ENCODE results near the gene ALOX5. TPM values are rescaled to one million over a fixed set of nuclear protein-coding genes. Genes with fewer than 3 reads are reported as not detected.
"Not testable (repeated sequence)": the region's sequence is repeated elsewhere in the genome, so short reads cannot be mapped to it uniquely, and the experiment has no call there.

The ALOX5 gene
- polyA plus RNA-seq, 4 donors, result 7.4 to 20.9 (median 13.8) TPM

DNA sequence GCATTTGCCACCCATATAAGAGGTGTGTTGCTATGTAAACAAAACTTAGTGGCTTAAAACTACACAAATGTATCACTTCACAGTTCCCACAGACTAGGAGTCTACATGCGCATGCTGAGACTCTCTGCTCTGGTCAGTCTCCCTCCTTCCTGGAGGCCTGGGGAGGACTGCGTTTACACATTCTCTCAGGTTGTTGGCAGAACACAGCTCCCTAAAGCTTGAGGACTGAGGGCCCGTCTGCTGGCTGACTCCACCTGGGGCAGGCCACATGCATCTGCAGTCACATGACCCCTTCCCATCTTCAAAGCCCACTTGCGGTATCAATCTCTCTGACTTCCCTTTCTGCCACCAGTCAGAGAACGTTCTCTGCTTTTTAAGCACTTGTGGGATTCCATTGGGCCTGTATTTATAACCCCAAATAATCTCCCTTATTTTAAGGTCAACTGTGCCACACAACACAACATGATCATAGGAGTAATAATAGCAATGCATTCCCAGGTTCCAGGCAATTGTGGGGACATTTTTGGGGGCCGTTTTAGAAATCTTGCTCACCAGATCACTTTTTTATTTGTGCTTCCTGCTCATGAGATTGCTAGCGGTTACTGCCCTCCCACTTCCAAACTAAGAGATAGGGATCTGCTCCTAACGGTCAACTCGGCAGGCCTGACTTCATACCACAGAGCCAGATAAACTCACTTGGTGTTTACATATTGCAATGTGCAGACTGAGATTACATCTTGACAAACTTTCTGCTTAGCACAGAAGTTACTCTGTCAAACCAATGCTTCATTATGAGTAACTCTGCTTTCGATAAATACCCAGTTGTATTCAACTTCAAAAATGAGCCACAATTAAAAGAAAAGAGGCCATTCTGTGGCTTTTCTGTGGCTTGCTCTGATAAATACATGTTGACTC, 96.3 kb downstream of the ALOX5 start:
- Histone ChIP-seq H3K9me3 (ENCODE audit: control insufficient read depth in 2 of 2, insufficient read depth in 1 of 2, low read depth in 1 of 2, low read length in 1 of 2) (peaks cover 0 to 4% of the 10 kb centered on the region in 2 donors), H3K27ac (ENCODE audit: low read depth in 1 of 3, low read length in 2 of 3) (peak overlapping the region in 1 of 3 donors; percentile 21), H3K36me3 (ENCODE audit: control insufficient read depth in 3 of 3, insufficient read depth in 2 of 3, low read depth in 1 of 3, low read length in 3 of 3) (peaks cover 0 to 9% (median 0%) of the 10 kb centered on the region in 3 donors), H3K4me3 (ENCODE audit: low read depth in 1 of 3, low read length in 3 of 3) (no peak overlapping the region), H3K27me3 (ENCODE audit: control insufficient read depth in 3 of 3, insufficient read depth in 3 of 3, low read length in 3 of 3) (no peaks in the 10 kb centered on the region), H3K4me1 (ENCODE audit: control insufficient read depth in 3 of 3, insufficient read depth in 2 of 3, low read depth in 1 of 3, low read length in 2 of 3) (peaks cover 0 to 11% (median 4%) of the 10 kb centered on the region in 3 donors)
- FAIRE-seq (no peak), DNase-seq (no peak)
- WGBS, 3 donors, result 44 to 66% (median 59%) methylated on average over 10 of the region's 10 CpGs

DNA sequence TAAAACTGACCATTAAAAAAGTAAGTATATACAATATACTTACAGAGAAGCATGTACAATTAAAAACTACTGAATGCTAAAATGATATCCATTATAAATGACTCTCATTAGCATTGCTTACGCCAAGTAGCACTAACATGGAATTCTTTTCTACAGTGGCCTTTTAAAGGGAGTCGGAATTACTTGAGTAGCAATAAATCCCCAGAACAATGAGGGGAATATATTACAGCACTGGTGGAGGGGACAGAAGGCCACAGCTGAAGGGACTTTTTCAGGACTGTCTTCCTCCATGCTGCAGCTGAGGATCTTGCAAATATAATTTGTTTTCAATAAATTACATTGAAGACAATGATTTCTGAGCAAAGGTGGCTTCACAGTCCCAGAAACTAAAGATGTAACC, 97.0 kb downstream of the ALOX5 start:
- H3K4me3 ChIP-seq (ENCODE audit: low read depth in 1 of 3, low read length in 3 of 3), result no peak overlapping the region
- peaks cover 0 to 10% of the 10 kb centered on the region in 2 donors for H3K9me3 ChIP-seq (ENCODE audit: control insufficient read depth in 2 of 2, insufficient read depth in 1 of 2, low read depth in 1 of 2, low read length in 1 of 2)
- FAIRE-seq (no peak), DNase-seq (no peak)
- H3K36me3 ChIP-seq (ENCODE audit: control insufficient read depth in 3 of 3, insufficient read depth in 2 of 3, low read depth in 1 of 3, low read length in 3 of 3), result peaks cover 0 to 10% (median 0%) of the 10 kb centered on the region in 3 donors
- H3K27ac ChIP-seq (ENCODE audit: low read depth in 1 of 3, low read length in 2 of 3), result no peak overlapping the region
- H3K4me1 ChIP-seq (ENCODE audit: control insufficient read depth in 3 of 3, insufficient read depth in 2 of 3, low read depth in 1 of 3, low read length in 2 of 3), result peaks cover 0 to 11% (median 4%) of the 10 kb centered on the region in 3 donors
- WGBS, 3 donors, result 75 to 92% (median 86%) methylated on average over 2 of the region's 2 CpGs
- no peaks in the 10 kb centered on the region for H3K27me3 ChIP-seq (ENCODE audit: control insufficient read depth in 3 of 3, insufficient read depth in 3 of 3, low read length in 3 of 3)

DNA sequence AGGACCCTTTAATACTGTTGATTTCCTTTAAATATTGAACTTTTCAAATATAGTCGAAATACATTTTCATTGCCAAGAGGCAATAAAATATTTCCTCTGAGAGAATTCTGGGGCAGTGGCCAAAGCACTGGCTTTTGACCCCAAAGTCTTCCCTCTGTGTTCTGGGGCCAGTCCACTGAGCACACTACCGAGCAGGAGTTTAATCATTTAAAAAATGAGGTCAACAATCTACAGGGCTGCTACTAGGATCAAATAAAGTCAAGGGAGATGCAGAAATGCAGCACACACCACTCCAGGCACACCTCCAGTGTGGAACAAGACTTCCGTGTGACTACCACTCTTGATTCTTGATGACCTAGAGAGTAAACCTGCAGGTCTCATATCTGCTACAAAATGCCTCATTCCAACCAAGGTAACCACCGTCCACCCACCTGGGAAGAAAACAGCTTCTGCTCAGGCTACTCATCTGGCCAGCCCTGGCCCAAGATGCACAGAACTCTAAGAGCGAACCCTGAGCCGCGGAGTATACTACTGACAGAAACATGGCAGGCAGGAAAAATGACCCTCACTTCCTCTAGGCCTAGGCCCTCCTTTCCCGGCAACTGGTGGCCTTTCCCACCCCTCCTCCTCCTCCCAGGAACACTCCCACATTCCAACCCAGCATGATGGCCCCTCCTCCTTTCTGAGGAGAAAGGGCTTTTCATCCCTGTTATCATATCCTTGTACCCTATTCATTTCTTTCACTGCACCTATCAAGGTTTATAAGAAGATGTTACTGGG, 97.7 kb downstream of the ALOX5 start:
- FAIRE-seq, result no peak
- H3K27ac ChIP-seq (ENCODE audit: low read depth in 1 of 3, low read length in 2 of 3), result no peak overlapping the region
- H3K4me1 ChIP-seq (ENCODE audit: control insufficient read depth in 3 of 3, insufficient read depth in 2 of 3, low read depth in 1 of 3, low read length in 2 of 3), result peaks cover 0 to 11% (median 4%) of the 10 kb centered on the region in 3 donors
- peaks cover 0 to 15% of the 10 kb centered on the region in 2 donors for H3K9me3 ChIP-seq (ENCODE audit: control insufficient read depth in 2 of 2, insufficient read depth in 1 of 2, low read depth in 1 of 2, low read length in 1 of 2)
- no peak overlapping the region for H3K4me3 ChIP-seq (ENCODE audit: low read depth in 1 of 3, low read length in 3 of 3)
- no peaks in the 10 kb centered on the region for H3K27me3 ChIP-seq (ENCODE audit: control insufficient read depth in 3 of 3, insufficient read depth in 3 of 3, low read length in 3 of 3)
- WGBS, 3 donors, result 71 to 73% (median 72%) methylated on average over 8 of the region's 8 CpGs
- peaks cover 0 to 10% (median 0%) of the 10 kb centered on the region in 3 donors for H3K36me3 ChIP-seq (ENCODE audit: control insufficient read depth in 3 of 3, insufficient read depth in 2 of 3, low read depth in 1 of 3, low read length in 3 of 3)
- DNase-seq, result no peak

- DNase-seq (no peak), FAIRE-seq (no peak)
- no peak overlapping the region for H3K27ac ChIP-seq (ENCODE audit: low read depth in 1 of 3, low read length in 2 of 3)
- peaks cover 0 to 10% (median 0%) of the 10 kb centered on the region in 3 donors for H3K36me3 ChIP-seq (ENCODE audit: control insufficient read depth in 3 of 3, insufficient read depth in 2 of 3, low read depth in 1 of 3, low read length in 3 of 3)
- peaks cover 0 to 15% of the 10 kb centered on the region in 2 donors for H3K9me3 ChIP-seq (ENCODE audit: control insufficient read depth in 2 of 2, insufficient read depth in 1 of 2, low read depth in 1 of 2, low read length in 1 of 2)
- peaks cover 0 to 11% (median 4%) of the 10 kb centered on the region in 3 donors for H3K4me1 ChIP-seq (ENCODE audit: control insufficient read depth in 3 of 3, insufficient read depth in 2 of 3, low read depth in 1 of 3, low read length in 2 of 3)
- H3K4me3 ChIP-seq (ENCODE audit: low read depth in 1 of 3, low read length in 3 of 3), result no peak overlapping the region
- H3K27me3 ChIP-seq (ENCODE audit: control insufficient read depth in 3 of 3, insufficient read depth in 3 of 3, low read length in 3 of 3), result no peaks in the 10 kb centered on the region
- 90 to 94% (median 92%) methylated on average over 4 of the region's 4 CpGs for WGBS, 3 donors
Observed at GRCh38 chr10:45473126-45473525, 99.1 kb downstream of the ALOX5 start.

DNA sequence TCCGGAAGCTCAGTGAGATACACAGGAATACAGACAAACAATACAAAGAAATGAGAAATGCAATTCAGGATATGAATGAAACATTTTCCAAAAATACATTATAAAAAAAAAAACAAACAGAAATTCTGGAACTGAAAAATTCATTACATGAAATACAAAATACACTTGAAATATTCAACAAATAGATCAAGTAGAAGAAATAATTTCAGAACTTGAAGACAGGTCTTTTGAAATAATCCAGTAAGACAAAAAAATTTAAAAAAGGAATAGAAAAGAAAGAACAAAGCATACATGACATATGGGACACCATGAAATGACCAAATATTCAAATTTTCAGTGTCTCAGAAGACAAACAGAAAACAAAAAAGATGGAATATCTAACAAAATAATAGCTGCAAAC, 102.5 kb downstream of the ALOX5 start:
- H3K36me3 ChIP-seq (ENCODE audit: control insufficient read depth in 3 of 3, insufficient read depth in 2 of 3, low read depth in 1 of 3, low read length in 3 of 3), result peaks cover 0 to 13% (median 0%) of the 10 kb centered on the region in 3 donors
- no peaks in the 10 kb centered on the region for H3K27me3 ChIP-seq (ENCODE audit: control insufficient read depth in 3 of 3, insufficient read depth in 3 of 3, low read length in 3 of 3)
- peaks cover 0 to 5% (median 0%) of the 10 kb centered on the region in 3 donors for H3K4me1 ChIP-seq (ENCODE audit: control insufficient read depth in 3 of 3, insufficient read depth in 2 of 3, low read depth in 1 of 3, low read length in 2 of 3)
- no peak for DNase-seq
- no peak overlapping the region for H3K4me3 ChIP-seq (ENCODE audit: low read depth in 1 of 3, low read length in 3 of 3)
- WGBS, 3 donors, result 97 to 100% (median 98%) methylated on average over 1 of the region's 1 CpG
- FAIRE-seq, result no peak
- H3K9me3 ChIP-seq (ENCODE audit: control insufficient read depth in 2 of 2, insufficient read depth in 1 of 2, low read depth in 1 of 2, low read length in 1 of 2), result peaks cover 0 to 22% of the 10 kb centered on the region in 2 donors
- no peak overlapping the region for H3K27ac ChIP-seq (ENCODE audit: low read depth in 1 of 3, low read length in 2 of 3)

- WGBS, 3 donors, result 95 to 100% (median 95%) methylated on average over 2 of the region's 2 CpGs
Observed at GRCh38 chr10:45480294-45480693, 106.3 kb downstream of the ALOX5 start.

GRCh38 chr10:45481100-45481499, 107.1 kb downstream of the ALOX5 start:
- peaks cover 0 to 14% of the 10 kb centered on the region in 2 donors for H3K9me3 ChIP-seq (ENCODE audit: control insufficient read depth in 2 of 2, insufficient read depth in 1 of 2, low read depth in 1 of 2, low read length in 1 of 2)
- 71 to 84% (median 73%) methylated on average over 4 of the region's 4 CpGs for WGBS, 3 donors
- H3K27me3 ChIP-seq (ENCODE audit: control insufficient read depth in 3 of 3, insufficient read depth in 3 of 3, low read length in 3 of 3); H3K4me1 ChIP-seq (ENCODE audit: control insufficient read depth in 3 of 3, insufficient read depth in 2 of 3, low read depth in 1 of 3, low read length in 2 of 3); DNase-seq; H3K4me3 ChIP-seq (ENCODE audit: low read depth in 1 of 3, low read length in 3 of 3); H3K36me3 ChIP-seq (ENCODE audit: control insufficient read depth in 3 of 3, insufficient read depth in 2 of 3, low read depth in 1 of 3, low read length in 3 of 3); H3K27ac ChIP-seq (ENCODE audit: low read depth in 1 of 3, low read length in 2 of 3); FAIRE-seq: not testable (repeated sequence)

More at GRCh38 chr10:45480294-45480693, 106.3 kb downstream of the ALOX5 start:
- H3K4me3 ChIP-seq (ENCODE audit: low read depth in 1 of 3, low read length in 3 of 3), result no peak overlapping the region
- DNase-seq (no peak), FAIRE-seq (no peak)
- H3K27me3 ChIP-seq (ENCODE audit: control insufficient read depth in 3 of 3, insufficient read depth in 3 of 3, low read length in 3 of 3), result no peaks in the 10 kb centered on the region
- H3K36me3 ChIP-seq (ENCODE audit: control insufficient read depth in 3 of 3, insufficient read depth in 2 of 3, low read depth in 1 of 3, low read length in 3 of 3), result peaks cover 0 to 6% (median 0%) of the 10 kb centered on the region in 3 donors
- peaks cover 0 to 21% of the 10 kb centered on the region in 2 donors for H3K9me3 ChIP-seq (ENCODE audit: control insufficient read depth in 2 of 2, insufficient read depth in 1 of 2, low read depth in 1 of 2, low read length in 1 of 2)
- no peaks in the 10 kb centered on the region for H3K4me1 ChIP-seq (ENCODE audit: control insufficient read depth in 3 of 3, insufficient read depth in 2 of 3, low read depth in 1 of 3, low read length in 2 of 3)
- no peak overlapping the region for H3K27ac ChIP-seq (ENCODE audit: low read depth in 1 of 3, low read length in 2 of 3)

DNA sequence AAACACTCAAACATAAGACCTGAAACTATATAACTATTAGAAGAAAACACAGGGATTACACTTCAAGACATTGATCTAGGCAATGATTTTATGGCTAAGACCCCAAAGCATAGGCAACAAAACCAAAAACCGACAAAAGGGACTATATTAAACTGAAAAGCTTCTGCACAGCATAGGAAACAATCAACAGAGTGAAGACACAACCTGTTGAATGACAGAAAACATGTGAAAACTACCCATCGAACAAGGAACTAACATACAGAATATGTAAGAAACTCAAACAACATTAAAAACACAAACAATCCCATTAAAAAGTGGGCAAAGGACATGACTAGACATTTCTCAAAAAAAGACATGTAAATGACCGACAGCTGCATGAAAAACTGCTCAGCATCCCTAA, 109.0 kb downstream of the ALOX5 start:
- no peaks in the 10 kb centered on the region for H3K4me1 ChIP-seq (ENCODE audit: control insufficient read depth in 3 of 3, insufficient read depth in 2 of 3, low read depth in 1 of 3, low read length in 2 of 3)
- H3K36me3 ChIP-seq (ENCODE audit: control insufficient read depth in 3 of 3, insufficient read depth in 2 of 3, low read depth in 1 of 3, low read length in 3 of 3), result peaks cover 0 to 7% (median 2%) of the 10 kb centered on the region in 3 donors
- no peak overlapping the region for H3K27ac ChIP-seq (ENCODE audit: low read depth in 1 of 3, low read length in 2 of 3)
- 93 to 96% (median 93%) methylated on average over 3 of the region's 3 CpGs for WGBS, 3 donors
- peaks cover 0 to 10% of the 10 kb centered on the region in 2 donors for H3K9me3 ChIP-seq (ENCODE audit: control insufficient read depth in 2 of 2, insufficient read depth in 1 of 2, low read depth in 1 of 2, low read length in 1 of 2)
- DNase-seq (no peak), FAIRE-seq (no peak)
- no peaks in the 10 kb centered on the region for H3K27me3 ChIP-seq (ENCODE audit: control insufficient read depth in 3 of 3, insufficient read depth in 3 of 3, low read length in 3 of 3)
- no peak overlapping the region for H3K4me3 ChIP-seq (ENCODE audit: low read depth in 1 of 3, low read length in 3 of 3)

Data from small intestine (tissue), 7 donors.